Femur (tissue), 1 donor: Measurements from ENCODE around the gene PDZD2.
"Not testable (repeated sequence)": the region's sequence is repeated elsewhere in the genome, so short reads cannot be mapped to it uniquely, and the experiment has no call there.

Experiments
- DNase-seq: peaks from one replicate; pipeline ENCODE4 v3.0.0-alpha.2; 2017

The PDZD2 gene

DNA sequence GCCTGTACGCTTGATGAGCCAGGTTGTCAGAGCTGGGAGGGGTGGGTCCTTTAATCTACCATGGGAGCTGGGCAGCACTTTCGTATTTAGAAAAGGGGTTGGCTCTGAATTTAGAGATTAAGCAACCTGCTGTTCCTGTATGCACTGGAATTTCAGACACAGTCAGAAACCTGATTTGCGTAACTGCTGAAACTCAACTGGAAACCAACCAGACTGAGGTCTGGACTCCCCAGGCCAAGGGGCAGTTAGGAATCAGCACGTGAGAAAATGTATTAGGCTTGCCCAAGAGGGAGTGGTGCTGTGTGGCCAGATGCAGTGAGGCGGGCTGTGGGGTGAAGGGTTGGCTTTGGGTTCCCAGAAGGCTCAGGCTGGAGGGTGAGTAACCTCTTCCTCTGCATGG is 300.2 kb downstream of the PDZD2 start:
- DNase-seq = no peak

DNA sequence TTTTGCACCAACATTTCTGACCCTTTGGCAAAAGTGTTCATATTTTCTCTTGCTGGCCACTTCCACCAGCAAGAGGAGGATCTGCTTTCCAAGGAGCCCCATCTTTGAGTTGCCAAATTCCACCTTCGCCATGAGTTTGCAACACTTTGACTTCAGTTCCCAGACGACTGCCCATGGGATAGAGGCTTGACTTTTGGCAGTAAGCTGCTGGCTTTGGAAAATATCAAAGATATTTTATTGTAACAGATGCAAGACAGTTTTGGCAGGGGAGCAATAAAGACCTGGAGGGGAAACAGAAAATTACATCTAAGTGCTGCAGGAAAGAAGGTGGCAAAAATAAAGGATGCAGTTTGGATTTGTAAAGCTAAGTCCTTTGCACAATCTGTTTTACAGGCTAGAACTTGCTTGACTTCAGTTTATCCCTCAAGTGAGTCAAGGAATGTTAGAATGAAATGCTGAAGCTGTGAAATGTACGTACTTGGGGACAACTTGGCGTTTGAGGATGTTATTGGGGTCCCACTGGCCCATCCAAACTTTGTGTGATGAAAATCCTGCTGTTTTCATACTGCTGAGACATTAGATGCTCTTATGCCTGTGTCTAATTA is 302.3 kb downstream of the PDZD2 start:
- DNase-seq = no peak

DNA sequence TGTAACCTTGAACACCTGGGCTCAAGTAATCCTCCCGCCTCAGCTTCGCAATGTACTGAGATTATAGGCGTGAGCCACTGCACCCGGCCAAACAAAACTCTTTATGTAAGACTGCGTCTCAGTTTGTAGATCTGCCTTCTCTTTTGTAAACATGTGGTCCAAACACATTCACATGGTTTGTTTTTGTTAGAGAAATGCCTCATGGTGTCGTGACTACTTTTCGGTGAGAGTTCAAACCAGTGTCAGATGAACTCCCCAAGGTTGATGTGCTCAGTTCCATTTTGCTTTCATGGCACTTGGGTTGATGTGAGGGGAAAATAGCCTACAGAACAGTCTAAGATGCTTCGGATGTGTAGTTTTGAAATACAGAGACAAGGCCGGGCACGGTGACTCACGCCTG is 303.6 kb downstream of the PDZD2 start:
- no peak for DNase-seq

DNA sequence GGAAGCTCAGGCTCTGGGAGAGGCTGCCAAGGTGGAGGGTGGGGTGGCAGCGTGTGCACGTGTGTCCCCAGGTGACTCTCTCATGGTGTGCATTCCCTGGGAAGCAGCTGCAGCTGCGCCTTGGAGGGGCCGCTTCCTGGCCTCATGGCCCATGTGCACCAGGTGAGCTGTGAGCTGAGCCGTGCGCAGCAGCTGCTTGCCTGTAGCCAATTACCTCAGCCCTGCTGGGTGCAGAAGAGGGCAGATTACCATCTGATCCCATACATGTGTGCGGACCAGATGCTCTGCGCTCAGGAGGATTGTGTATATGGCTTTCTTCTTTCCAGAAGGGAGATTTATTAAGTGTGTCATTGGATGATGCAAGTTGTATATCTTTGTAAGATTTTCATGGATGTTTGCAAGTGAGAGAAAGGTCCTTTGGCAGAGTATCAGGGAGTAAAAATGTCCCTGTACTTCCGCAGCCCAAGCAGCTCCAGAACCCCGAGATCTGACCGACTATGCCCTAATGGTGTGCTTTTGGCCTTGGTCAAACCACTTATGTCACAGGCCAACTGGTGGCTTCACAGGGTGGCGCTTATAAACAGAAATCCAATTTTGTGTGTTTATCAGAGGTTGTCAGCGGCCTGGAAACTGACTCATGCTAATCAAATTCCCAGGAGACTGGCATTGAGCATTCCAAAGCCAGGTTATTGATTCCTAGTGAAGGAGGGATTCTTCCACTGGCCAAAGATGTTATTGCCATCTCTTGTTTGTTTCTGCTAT is 305.9 kb downstream of the PDZD2 start:
- DNase-seq = peak; percentile 53

DNA sequence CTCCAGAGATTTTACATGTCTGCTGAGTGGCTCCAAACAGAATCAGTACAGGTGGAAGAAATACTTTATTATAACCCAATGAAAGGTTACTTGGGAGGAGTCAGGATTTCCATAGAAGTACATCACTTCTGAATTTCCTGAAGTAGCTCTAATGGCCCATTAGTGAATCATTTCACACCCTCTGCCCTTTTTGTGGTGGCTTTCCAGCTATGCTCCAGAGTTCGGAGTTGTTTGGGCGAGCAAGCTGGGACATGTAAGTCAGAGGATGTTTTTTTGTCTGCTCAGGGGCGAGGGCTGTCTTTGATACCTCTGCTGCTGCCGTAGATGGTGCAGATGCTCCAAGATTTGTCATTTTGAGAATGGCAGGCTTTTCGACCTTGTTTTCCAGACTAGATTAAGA is 309.1 kb downstream of the PDZD2 start:
- DNase-seq = no peak

DNA sequence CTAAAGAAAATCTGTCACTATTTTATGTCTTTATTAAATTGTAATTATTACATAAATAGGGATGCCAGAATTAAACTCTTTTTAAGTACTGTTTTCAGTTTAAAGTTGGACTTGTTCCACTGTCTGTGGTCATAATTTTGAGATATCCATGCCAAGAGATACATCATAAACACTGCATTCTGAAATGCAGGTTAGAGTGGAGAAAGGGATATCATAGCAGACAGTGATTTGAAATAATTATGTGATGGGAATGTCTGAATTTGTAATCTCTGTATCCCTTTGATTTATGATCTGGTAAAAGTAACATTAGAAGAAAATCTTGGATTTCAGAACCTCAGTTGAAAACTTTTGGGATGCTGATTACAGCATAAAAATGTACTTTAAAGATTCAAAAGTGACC is 313.1 kb downstream of the PDZD2 start:
- no peak for DNase-seq

DNA sequence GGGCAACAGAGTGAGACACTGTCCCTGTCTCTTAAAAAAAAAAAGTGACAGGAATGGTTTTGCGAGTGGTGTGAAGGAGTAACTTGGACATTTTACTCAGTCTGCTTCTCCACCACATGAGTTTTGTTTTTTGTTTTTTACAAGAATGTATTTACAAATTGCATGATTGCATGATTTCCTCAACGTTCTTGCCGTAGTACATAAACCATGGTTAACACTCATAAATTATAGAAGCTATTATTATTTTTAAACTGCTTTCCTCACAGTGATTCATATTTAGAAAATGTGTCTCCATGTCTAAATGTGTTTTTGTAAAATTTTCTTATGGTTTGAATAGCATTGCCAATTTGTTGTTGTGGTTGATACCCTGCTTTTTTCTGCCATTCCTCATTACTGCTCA is 315.2 kb downstream of the PDZD2 start:
- no peak for DNase-seq

DNA sequence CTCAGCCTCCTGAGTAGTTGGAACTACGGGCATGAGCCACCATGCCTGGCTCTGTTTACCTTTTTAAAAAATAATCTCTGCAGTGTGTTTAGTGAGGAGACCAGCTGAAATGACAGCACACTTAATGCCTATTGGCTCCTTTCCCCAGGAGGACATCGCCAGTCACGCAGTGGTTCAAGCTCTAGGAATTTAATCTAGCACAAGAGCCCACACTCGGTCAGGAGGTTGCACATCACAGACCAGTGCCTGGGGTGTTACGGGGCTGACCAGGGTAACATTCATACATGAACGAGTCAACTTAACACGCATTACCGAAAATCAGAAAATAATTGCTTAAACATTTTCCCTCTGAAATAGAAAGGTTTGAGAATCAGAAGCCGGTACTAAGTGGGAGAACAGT is 318.2 kb downstream of the PDZD2 start:
- DNase-seq = no peak

DNA sequence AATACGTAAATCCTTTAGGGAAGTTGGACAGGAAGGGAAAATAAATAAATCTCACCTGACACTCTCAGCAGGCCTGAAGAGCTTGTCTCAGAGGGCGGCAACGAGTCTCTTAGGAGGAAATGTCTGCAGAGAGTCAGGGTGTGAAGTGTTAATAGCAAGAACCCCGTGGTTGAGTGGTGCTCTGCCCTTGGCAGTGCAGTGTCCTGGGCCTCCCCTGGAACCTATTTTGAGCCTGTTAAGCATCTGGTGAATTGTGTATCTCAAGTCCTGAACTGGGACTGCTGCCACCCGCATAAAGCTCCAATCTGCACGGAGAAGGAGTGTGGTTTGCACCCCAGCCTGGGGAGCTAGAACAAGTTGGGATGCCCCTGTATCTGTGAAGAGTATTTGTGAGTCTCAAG is 323.4 kb downstream of the PDZD2 start:
- DNase-seq = peak; percentile 49

DNA sequence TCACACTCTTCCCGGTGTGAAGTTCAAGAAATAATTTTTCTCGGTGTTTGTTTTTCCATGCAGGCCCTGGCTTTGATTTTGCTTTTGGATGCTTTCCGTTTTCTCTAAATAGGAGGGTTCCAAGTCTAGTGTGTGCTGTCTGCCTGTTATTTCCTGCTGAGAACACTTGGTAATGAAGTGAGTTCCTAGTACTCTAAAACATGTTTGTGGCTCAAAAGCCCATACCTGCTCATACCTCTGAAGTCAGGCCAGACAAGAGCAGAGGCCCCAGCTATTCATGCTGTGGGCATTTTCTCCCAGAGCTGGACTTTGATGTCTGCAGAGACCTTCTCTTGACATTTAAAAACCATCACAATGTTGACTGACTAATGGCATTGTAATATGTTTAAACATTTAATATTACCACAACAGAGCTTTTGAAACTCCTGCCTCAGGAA is 324.0 kb downstream of the PDZD2 start:
- peak; percentile 38 for DNase-seq

DNA sequence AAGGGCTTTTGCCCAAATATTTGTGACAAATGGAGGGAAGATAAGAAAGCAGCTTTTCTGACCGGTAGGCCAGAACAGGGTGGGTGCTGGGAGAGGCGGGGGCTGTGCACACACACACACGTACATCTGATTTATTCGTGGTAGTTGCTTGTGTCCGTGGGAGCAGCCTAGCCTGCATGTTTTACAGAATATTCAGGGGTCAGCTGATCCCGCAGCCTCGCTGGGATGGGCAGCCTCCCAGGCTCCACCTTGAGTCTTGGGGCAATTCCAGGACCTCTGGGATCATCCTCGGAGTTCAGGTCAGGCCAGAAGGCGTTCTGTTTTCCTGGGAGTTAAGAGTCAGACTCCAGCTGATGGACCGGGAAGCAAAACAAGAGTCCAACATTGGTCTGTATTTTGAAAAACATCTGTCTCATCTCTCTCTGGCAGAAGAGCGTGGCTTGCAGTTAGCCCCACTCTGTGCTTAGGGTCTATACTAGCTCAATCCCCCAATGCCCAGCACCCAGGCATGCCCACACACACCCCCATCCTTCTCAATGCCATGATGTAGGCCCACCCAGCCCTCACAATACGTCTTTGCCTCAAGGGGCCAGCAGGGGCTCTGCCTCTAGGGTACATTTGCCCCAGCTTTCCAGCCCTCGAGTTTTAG is 324.6 kb downstream of the PDZD2 start:
- DNase-seq = no peak

DNA sequence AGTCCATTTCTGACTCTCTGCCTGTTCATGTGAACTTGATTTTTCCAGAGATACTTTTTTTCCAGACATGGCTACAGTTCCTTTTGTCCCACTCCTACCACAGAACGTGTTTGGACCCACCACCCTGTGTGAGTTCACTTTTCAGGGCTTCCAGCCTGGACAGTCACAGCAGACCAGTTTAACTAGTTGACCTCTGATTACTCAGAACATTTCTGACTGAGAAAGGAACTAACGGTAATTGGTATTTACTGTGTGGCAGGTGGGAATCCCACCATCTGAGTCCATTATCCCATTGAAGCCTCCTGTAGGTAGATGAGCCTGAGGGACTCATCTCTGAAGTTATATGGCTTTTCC is 325.1 kb downstream of the PDZD2 start:
- no peak for DNase-seq

DNA sequence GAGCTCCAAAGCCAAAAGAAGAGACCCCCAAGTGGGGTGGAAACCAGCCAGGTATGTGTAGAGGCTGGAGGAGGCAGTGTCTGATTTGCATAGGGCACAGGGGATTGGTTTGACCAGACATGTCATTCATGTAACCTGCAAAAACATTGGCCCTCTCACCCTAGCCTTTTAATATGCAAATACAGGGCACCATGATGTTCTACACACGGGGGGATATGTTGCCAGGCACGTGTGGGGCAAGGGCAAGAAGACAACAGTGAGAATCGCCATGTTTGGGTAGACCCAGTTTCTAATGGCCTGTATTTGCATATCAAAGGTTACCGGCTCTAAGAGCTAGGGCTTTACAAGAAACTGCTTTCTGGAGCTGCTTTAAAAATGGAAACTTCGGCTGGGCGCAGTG is 326.3 kb downstream of the PDZD2 start:
- no peak for DNase-seq

DNA sequence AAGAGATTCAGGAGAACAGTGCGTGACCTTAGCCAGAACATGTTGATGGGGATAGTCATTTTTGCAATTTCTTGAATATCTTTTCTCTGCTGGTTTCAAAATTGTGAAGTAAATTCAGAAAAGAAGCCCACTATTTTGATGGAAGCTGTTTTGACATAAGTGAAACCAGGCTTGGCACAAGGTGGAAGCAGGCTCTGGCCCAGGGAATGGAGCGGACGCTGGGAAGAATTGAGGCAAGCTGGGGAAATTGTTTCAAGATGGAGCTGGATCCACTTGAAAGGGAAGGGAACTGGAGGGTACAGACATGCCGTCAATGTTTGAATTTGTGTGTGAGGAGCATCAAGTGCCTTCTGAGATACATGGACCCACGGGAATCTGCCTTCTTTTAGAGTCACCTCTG is 328.0 kb downstream of the PDZD2 start:
- no peak for DNase-seq

DNA sequence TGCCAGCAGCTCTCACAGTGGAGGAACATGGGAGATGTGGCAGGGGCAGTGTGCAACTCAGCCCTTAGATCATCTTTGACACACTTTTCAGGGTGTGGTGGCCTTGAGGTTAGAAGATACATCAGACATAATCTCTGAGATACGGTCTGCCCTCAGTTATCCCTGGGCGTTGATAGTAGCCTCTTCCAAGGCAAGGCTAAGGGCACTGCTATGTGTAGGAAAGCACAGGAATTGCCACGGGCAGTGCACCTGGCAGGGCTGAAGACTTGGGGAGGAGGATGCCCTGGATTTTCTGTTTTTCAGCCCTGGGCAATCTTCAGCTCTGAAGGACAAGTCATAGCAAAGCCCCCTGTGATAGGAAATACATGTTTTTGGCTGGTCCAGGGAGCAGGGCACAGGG is 328.5 kb downstream of the PDZD2 start:
- DNase-seq = no peak

DNA sequence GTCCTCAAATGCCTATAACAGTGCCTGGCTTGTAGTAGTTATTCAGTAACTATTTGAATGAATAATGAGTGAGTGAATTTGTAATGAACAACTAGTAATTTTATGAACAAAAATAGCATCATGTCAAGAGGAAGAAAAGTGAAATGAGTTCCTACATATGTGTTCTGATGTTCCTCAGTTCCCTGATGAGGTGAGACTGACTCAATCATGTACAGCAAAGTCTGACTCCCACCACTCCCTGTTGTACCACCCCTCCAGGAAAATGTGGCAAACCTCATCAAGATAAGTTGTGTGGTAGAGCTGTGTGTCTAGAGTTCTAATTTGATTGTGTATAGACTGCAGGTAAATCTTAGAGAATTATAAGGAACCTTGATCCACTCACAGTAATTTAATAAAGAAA is 333.6 kb downstream of the PDZD2 start:
- no peak for DNase-seq

DNA sequence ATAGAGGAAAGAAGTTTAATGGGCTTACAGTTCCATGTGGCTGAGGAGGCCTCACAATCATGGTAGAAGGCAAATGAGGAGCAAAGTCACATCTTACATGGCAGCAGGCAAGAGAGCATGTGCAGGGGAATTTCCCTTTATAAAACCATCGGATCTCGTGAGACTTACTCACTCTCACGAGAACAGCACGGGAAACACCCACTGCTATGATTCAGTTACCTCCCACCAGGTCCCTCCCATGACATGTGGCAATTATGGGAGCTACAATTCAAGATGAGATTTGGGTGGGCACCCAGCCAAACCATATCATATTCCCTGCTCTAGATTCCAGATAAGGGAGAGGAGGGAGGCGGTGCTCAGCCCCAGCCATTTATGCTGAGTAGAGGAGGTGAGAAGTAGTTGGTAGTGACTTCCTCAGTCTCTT is 336.3 kb downstream of the PDZD2 start:
- DNase-seq = not testable (repeated sequence)

DNA sequence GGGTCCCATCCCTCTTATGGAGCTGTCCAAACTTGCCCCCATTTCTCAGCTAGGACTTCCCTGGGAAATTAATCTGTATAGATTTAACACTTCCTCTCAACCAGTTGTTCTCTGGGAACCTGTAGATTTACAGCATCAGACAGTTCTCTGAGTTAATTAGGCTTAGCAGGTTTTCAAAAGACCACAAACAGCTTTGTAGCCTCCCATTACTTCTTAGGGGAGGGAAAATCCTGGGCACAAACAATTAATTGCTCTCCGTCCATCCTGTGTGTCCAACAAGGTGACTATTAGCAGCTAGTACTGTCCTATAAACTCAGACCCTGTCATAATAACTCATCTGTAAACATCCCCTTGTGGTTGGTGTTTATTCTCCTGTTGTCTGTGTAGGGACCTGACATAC is 337.2 kb downstream of the PDZD2 start:
- no peak for DNase-seq

DNA sequence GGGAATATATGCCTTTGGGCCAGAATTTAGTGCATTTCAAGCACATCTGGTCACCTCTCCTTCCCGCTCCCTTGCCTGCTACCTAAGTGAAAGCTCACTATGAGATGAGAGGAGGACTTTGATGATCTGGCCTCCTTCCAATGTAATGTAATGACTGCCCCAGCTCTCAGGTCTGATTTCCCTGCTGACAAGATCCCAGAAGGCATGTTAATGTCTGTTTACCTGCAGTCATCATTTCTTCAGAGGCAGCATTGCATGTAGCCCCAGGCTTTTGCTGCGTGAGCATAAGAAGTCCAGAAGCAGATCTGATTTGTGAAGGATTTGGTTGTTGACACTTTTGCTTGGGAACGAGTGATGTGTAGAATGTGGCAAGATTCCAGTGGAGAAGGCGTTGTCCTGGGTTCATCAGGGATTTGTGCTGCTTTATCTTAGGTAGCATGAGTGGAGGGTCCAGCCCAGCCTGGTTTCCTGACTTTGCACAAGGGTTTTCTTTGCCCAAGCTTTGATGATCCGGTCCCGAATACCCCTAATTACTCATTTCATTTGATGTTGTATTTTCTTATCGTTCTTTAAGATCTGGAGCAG is 342.5 kb downstream of the PDZD2 start:
- no peak for DNase-seq

DNA sequence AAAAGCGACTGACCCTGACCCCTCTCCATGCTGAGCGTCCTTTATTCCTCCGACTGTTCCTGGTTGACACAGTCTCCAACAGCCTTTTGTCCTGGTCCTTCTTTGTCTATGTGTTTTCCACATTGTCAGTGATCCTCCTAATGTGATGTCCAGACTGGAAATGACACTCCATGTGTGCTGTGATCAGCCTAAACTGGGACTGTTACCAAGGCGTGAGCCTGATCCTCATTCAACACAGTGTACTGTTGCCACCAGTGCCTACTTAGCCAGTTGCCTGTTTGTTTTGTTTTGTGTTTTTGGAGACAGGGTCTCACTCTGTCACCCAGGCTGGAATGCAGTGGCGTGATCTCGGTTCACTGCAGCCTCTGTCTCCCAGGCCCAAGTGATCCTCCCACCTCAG is 343.1 kb downstream of the PDZD2 start:
- no peak for DNase-seq

DNA sequence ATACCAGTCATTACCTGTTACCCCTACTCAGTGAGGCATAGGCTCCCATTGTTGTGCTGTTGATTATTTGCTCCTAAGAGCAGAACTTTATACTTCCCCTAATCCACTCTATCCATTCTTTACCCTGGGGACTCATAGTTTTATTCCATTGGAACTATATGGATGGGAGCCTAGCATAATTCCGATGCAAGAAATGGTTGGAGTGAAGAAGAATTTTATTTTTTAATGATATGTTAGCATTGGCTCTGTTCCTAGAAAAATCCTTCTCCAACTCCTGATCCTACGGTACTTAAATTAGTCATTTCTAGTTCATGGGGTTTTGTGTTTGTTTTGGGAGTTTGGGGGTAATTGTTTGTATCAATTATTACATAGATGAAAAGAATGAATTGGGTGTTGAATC is 343.7 kb downstream of the PDZD2 start:
- no peak for DNase-seq

DNA sequence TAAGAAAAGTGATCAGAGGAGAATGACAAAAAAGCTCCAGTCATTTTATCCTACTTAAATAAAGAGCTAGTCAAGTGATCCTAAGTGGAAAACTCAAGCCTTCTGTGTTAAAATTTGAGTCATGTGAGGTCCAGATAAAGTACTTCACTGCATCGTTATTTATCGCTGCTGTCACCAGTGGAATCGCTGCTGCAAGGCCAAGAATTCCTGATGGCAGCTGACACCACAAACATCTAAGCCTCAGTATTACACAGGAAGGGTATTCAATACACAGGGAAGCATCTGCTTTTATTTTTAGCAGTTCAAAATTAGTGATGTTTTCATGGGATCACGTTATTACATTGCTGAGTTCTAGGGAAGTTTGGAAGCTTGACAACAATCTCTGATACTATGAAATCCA is 344.9 kb downstream of the PDZD2 start:
- DNase-seq = peak; percentile 45

DNA sequence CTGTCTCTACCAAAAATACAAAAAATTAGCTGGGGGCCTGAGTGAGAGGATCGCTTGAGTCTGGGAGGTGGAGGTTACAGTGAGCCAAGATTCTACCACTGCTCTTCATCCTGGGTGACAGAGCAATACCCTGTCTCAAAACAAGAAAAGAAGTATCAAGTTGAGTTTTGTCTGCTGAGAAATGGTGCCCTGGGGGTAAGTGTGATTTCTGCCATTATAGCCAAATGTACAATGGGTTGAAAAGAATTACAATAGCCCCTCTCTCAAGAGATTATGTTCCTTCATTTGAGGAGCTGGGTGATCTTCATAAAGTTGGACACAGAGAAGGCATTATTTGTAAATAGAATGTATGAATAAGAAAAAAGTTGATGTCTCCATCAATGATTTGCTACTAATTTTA is 345.8 kb downstream of the PDZD2 start:
- no peak for DNase-seq

DNA sequence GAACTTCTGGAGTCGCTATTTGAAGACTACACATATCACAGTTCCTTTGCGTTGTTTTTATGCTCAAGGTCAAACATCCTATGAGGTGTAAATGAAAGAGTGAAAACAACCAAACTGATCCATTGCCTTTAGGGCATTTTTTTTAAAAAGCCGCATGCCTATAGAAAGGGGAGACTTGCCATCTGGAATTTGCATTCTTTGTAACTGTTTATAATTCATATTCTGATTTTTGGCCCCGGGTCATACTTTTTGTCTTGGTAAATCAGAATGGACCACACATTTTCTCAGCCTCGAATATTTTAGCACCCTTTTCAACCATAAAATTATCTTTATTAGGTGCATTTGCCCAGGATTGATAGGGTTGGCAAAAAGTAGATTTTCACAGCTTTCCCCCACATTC is 347.2 kb downstream of the PDZD2 start:
- no peak for DNase-seq
